GM18505 (cell line): ENCODE results near the gene SUCLG1.
"Not testable (repeated sequence)": the region's sequence is repeated elsewhere in the genome, so short reads cannot be mapped to it uniquely, and the experiment has no call there.

Source experiments
- ATAC-seq: cut with Tn5 transposase; IDR thresholded peaks from one replicate; pipeline ENCODE4 v1.9.1; 2021; ENCODE audit not compliant: unreplicated experiment
- POLR2A ChIP-seq: IDR thresholded peaks from 4 replicates; pipeline ENCODE4 v1.6.1; 2011; ENCODE audit warnings: borderline replicate concordance; ENCODE audit not compliant: insufficient read depth, insufficient read length; ENCODE audit errors: extremely low read depth

Gene SUCLG1

GRCh38 chr2:84483320-84483719 is 24.2 kb upstream of the SUCLG1 start:
- ATAC-seq: no peak
- no peak for TF ChIP-seq POLR2A

- TF ChIP-seq POLR2A: no peak
Observed at GRCh38 chr2:84482603-84483002, 23.5 kb upstream of the SUCLG1 start.

DNA sequence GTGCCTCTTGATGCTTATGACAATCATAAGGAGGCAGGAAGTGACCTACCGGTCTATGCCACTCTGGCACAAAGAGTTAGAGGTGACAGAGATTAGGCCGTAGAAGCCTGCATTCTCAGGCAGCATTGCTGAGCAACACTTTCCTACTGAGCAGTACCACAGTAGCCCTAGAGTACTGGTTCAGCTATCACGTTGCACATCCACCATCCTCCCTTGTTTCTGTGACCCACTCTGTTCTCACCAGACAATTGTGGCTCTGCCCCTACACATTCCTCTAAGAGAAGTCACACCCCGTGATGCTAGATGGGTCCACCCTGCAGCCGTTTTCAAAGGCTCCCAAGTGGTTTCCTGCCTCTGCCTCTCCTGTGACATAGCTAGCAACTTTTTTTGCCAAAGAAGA is 22.6 kb upstream of the SUCLG1 start:
- ATAC-seq: no peak
- TF ChIP-seq POLR2A: no peak

More at GRCh38 chr2:84482603-84483002, 23.5 kb upstream of the SUCLG1 start:
- ATAC-seq: no peak

DNA sequence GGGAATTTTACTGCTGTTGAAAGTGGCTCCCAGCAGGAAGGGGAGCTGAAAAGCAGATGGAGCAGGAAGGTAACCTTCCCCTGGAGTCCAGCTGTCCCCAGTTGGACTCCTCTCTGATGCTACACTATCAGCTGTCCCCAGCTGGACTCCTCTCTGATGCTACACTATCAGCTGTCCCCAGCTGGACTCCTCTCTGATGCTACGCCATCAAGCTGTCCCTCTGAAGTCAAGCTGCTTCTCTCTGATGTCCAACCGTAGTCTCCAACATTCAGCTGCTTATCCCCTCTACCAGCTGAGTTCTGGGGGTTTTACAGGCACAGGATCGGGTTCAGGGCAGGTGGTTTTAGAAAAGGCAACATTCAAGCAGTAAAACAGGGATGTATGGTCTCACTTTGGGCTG is 19.8 kb upstream of the SUCLG1 start:
- no peak for ATAC-seq
- no peak for TF ChIP-seq POLR2A

DNA sequence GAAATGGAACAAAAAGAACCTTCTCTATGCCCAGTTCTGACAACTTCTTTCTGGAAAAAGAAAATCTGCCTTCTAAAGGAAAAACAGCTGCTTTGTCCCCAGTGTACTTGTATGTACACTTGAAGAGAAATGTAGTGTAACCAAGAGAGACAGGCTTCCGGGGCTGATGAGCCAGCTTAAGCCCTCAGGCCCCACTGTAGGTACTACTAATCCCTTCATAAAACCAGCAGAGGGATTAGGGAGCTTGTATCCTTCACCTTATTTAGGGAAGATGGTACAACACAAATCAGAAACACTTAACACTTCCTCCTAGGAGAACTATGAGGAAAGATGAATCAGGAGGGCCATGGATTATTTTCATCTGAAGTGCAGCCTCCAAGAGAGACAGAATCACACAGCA is 18.8 kb upstream of the SUCLG1 start:
- TF ChIP-seq POLR2A: no peak
- no peak for ATAC-seq

DNA sequence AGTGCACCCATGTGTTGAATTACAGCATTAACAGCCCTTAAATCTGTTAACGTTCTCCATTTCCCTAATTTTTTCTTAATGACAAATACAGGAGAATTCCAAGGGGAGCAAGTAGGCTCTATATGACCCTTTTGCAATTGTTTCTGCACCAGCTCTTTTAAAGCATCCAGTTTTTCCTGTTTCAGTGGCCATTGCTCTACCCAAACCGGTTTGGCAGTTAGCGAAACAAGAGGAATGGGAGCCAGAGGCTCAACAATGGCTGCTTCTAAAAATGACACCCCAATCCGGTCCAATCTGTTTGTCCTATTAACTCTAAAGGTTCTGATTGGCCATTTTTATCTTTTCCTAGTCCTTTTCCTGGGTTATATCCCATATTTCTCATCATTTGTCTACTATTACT is 15.1 kb upstream of the SUCLG1 start:
- ATAC-seq: no peak
- TF ChIP-seq POLR2A: no peak

GRCh38 chr2:84472856-84473565 is 13.9 kb upstream of the SUCLG1 start:
- TF ChIP-seq POLR2A: no peak
- no peak for ATAC-seq

DNA sequence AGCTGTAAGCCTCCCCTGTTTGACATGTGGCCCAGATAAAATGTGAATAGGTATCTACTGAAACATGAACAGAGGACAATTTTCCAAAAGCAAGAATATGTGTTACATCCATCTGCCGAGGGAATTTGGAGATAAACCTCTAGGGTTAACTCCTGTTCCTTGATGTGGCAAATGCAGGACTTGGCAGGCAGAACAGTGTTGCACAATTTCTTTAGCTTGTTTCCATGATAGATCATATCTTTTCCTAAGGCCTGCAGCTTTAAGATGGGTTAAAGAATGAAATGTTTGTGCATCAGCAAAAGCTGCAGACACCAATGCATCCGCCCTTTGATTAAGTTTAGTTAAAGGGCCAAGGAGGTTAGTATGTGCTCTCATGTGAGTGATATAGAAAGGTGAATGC is 13.3 kb upstream of the SUCLG1 start:
- not testable (repeated sequence) for ATAC-seq

- no peak for ATAC-seq
- no peak for TF ChIP-seq POLR2A
Observed at GRCh38 chr2:84467389-84467788, 8.3 kb upstream of the SUCLG1 start.

GRCh38 chr2:84461310-84461709 is 2.2 kb upstream of the SUCLG1 start:
- ATAC-seq: no peak
- no peak for TF ChIP-seq POLR2A

GRCh38 chr2:84460670-84461069 is 1.6 kb upstream of the SUCLG1 start:
- TF ChIP-seq POLR2A: no peak
- ATAC-seq: no peak

DNA sequence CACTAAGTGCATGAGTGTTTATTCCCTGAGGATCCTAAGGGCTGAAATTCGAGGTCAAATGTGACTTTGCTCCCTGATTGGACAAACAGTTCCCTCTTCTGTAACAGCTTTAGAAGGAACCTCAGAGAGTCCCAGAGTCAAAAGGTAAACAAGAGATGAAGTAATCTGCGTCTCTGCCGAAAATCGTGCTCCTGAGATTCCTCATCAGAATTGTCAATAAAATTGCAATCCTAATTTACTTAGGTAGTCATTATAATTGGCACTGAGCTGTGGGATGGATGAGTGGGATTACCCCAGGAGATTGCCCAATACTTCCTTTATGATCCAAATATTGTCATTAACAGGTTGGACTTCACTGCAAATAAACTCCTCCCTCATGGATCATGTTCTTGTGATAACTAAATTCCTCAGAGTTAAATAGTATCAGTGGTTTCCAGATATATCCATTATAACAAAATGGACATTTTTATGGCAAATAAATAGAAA is 907 bp upstream of the SUCLG1 start:
- no peak for ATAC-seq
- no peak for TF ChIP-seq POLR2A

GRCh38 chr2:84458551-84459017 is 496 bp downstream of the SUCLG1 start:
- TF ChIP-seq POLR2A: no peak
- ATAC-seq: peak; percentile 28

- ATAC-seq: no peak
- TF ChIP-seq POLR2A: no peak
Observed at GRCh38 chr2:84457686-84458085, 1.4 kb downstream of the SUCLG1 start.

GRCh38 chr2:84456156-84456555 is 2.9 kb downstream of the SUCLG1 start:
- ATAC-seq: no peak
- TF ChIP-seq POLR2A: no peak

DNA sequence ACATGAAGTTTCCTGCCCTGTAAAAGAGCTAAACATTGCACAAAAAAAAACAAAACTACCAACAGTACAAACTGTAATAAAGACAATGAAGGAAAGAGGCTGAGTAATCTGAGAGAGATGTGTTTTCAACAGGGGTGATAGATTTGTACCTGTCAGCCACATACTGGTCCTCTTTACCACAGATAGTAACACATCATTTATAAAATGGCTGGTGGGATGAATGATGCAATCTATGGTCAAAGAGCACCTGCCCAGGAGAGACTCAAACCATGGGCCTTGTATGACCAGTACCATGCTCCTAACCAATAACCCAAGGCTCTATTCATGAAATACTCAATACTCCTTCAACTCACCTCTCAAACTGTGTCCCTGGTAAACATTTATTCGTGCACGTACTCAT is 4.5 kb downstream of the SUCLG1 start:
- no peak for ATAC-seq
- no peak for TF ChIP-seq POLR2A

GRCh38 chr2:84452624-84453023 is 6.5 kb downstream of the SUCLG1 start:
- no peak for ATAC-seq
- TF ChIP-seq POLR2A: no peak
